Stimulated activated CD4-positive, alpha-beta T cell treated with anti-CD3 and anti-CD28 coated beads, Interleukin-15, amount 100 ng/mL, for 48 hours (primary cell): Measurements from ENCODE around the gene IGF2BP2.
"Not testable (repeated sequence)": the region's sequence is repeated elsewhere in the genome, so short reads cannot be mapped to it uniquely, and the experiment has no call there.

Source experiments
- DNase-seq, 2 donors: peaks; one replicate each; pipeline ENCODE4 v3.0.0-alpha.2; 2020; ENCODE audit warnings: low read depth in 2 of 2

Gene IGF2BP2

DNA sequence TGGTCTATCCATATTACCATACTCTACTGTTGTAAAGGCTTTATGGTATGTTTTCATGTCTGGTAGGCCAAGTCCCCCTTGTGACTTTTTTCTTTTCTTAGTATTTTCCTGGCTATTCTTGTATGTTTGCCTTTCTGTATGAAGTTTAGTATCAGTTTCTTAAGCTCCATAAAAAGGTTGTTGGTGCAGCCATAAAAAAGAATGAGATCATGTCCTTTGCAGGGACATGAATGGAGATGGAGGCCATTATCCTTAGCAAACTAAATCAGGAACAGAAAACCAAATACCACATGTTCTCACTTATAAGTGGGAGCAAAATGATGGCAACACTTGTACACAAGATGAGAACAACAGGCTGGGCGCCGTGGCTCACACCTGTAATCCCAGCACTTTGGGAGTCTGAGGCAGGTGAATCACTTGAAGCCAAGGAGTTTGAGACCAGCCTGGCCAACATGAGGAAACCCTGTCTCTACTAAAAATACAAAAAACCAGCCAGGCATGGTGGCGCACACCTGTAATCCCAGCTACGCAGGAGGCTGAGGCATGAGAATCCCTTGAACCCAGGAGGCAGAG lies 13.7 kb upstream of the IGF2BP2 start:
- not testable (repeated sequence) for DNase-seq

DNA sequence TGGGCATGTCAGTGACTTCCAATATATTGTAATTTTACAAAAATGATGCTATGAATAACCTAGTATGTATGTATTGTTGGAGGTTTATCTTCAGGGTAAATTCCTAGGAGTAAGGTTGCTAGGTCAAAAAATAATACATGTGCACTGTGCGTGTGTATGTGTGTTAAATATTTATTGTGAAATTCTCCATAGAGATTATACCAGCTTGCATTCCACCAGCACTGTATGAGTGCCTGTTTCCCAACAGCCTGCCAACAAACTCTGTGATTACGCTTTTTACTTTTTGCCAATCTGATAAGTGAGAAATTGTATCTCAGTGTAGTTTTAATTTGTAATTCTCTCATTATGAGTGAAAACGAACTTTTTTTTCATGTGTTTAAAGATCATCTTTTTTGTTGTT lies 12.6 kb upstream of the IGF2BP2 start:
- no peak for DNase-seq

DNA sequence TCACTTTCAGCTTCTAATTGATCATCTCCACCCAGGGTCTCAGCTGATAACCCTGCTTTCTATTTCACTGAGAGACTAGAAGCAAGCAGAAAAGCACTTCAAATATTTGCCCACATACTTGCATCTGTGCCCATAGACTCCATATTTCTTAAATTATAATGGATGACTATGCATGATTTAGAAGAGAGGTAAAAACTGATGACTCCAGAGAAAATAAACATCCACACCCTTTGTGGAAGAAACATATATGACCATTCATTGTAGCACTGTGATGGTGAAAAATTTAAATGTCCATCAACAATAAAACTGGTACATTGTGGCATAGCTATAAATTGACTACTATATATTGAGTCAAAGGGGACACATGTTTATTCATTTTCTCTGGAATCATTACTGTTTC lies 7.1 kb upstream of the IGF2BP2 start:
- no peak for DNase-seq

DNA sequence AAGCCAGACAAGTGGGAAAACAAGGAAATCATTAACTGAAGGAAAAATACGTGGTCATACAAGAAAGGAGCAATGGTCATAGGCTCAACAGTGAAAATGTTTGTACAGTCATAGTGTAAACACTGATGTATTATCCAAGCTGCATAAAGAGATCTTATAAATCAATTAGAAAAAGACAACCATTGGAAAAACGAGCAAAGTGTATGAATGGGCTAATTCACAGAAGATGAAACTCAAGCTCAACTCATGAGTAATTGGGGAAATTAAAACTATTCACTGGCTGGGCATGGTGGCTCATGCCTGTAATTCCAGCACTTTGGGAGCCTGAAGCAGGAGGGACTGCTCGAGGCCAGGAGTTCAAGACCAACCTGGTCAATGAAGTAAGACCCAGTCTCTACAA lies 6.4 kb upstream of the IGF2BP2 start:
- DNase-seq, result no peak

DNA sequence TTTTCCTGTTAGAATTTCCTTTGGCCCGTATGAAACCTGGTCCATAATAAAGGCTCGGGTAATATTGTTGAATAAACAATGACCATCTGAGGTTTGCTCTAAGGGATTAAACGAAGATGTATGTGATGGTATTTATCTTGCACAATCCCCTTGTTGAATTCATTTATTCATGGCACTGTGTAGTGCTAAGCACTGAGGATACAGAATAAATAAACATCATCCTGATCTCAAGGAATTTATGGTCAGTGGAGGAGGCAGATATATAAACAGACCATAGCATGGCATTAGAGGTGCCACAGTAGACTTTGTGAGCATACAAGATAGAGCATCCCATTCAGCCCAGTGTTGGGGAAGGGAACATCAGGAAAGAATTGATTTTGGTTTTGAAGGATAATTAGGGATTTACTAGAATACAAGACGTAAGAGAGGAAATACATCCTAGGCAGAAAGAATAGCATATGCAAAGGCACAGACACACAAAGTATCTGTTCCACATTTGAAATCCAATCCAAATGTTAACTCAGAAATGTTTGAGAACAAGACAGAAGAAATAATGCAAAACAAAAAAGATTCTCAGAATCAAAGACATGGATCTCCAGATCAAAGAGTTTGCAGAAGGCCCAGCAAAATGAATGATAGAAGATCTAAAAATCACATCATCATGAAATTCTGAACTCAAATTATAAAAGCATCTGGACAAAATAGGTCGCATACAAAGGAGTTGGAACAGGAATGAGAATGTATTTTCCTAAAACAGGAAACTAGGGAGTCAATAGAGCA lies 5.4 kb upstream of the IGF2BP2 start:
- no peak for DNase-seq

DNA sequence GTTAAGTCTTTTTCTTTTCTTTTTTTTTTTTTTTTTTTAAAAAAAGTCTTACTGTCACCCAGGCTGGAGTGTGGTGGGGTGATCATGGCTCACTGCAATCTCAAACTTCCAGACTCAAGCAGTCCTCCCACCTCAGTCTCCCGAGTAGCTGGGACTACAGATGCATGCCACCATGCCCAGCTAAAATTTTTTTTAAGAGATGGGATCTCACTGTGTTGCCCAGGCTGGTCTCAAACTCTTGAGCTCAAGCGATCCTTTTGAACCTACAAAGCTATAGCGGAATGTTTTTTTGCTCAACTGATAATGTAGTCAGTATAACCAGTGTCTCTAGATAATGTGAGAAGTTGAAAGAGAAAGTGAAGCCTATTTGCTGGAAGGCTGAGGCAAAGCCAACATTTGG lies 3.9 kb upstream of the IGF2BP2 start:
- DNase-seq, result no peak

DNA sequence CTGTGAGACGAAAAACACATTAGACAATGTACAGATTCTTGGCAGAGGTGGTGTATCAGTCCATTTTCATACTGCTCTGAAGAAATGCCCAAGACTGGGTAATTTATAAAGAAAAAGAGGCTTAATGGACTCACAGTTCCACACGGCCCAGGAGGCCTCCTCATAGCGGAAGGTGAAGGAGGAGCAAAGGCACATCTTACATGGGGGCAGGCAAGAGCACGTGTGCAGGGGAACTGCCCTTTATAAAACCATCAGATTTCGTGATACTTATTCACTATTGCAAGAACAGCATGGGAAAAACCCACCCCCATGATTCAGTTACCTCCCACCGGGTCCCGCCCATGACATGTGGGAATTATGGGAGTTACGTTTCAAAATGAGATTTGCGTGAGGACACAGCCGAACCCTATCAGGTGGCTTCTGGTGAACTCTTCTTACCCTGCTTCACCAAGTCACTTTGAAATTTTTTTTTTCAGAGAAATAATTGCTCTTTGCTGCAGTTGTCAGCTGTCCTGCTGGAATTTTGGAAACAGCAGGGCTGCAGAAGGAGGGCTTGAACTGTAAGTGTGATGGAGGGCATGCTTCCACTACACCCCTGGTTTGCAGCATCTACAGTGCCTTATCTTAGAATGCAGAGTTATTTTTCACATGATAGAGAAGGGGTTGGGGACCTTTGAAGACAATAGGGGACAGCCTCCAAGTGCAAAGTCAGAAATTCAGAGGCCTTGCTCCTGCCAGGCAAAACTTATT lies 2.9 kb upstream of the IGF2BP2 start:
- DNase-seq, result no peak

DNA sequence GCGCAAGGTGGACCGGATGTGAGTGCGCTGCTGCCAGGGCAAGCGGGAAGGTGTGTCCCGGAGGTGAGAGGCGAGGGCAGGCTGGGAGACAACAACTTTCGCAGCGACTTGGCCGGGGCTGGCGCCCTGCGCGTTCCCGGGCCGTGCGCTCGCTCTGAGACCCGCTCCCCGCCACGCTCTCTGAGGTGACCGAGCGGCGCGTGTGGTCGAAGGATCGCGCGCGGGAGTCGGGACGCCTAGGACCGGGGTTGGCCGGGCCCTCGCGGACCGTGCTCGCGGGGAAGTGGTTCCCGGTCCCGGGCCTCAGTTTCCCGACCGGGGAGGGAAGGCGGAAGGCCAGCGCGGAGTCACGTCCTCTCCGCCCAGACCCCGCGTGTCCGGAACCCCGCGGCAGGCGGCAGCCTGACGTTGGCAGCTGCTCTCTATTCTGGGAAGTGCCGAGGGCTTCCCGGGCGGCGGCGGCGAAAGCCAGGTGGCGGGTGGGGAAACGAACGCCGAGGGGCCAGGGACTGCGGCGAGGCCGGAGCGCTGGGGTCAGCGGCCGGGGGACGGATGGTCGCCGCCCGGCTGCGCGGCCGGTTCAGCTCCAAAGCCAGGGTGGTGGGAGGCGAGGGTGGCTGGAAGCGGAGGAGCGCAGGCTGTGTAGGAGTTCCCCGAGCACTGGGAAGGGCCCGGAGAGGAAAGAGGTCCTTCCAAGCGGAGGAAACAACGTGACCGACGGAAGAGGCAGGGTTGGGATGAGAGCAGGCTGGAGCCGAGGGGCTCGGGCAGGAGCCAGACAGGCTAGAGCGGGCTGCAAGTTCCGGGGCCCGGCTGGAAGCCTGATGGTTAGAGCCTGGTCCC lies 1.0 kb upstream of the IGF2BP2 start:
- peak in 1 of 2 donors; percentile 17 for DNase-seq

DNA sequence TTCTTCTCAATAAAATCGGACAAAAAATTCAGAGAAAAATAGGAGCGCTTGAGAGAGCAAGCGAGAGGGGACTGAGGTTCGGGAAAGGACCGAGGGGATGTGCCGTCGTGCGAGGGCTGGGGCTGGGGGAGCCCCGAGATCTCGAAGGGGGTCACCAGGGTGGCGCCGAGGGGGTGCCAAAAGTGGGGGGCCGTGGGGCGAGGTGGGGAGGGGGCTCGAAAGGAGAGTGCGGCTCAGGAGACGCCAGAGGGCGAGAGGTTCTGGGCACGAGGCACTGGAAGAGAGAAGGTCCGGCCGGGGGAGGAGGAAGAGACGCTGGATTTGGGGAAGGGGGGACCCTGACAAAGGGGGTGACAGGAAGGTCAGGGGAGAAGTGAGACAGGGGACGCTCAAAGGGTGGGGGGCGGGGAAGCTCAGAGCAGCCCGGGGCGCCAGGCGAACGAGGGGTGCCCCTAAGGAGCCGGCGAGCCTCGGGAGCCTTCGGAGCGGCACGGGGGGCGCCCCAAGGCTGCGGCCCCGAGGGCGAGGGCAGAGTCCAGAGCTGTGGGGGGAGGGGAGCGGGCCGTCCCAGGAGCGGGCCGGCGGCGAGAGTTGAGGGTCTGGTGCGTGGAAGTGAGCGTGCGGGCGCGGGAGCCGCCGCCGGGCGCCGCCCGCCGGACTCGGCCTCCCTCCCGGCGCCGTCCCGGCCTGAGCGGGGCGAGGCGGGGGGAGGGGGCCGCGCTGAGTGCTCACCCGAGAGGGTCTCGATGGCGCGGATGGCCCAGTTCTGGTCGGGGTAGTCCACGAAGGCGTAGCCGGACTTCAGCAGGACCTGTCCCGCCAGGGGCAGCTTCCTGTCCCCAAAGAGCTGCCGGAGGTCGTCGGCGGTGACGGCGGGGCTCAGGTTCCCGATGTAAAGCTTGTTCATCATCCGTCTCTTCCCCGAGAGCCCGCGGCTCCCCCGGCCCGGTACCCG lies 514 bp downstream of the IGF2BP2 start:
- DNase-seq, result no peak

DNA sequence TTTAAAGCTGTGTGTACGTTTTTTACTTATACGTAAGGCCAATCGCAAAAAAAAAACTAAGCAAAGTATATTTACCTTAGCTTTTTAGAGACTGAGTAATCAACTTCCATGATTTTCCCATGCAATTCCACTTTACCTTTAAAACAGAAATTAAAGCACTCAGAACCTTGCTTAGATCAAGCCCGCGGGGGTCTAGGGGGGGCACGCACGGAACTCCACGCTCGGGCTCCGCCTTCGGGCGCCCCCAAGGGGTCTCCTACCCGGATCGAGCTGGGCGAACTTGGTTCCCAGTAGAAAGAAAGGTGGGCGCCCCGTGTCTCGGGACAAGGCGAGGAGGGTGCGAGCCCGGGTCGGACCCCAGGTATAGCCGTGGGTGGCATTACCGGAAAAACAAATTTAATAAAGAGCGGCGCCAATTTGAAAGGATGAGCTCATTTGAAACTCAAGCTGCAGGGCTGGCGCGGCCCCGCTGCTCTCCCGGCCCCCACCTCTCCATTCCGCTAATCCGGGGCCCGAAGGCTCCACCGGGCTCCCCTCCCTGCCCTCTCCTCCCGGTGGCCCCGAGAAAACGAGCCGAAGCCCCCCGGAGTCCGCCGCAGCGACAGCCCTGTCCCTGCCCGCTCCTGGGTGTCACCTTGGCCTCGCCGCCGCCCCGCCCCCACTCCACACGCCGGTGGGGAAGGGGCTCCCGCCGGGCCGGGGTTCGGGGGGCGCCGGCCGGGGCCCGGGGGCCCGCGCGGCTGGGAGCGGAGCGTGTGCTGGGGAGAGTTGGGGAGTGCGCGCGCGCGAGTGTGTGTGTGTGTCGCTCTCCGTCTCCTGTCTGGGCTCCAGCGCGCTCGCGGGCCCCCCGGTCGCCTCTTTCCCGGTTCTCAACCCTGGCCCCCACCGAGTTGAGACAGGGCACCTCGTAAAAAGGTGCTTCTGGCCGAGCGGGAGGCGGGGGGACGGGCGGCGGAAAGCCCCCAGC lies 1.5 kb downstream of the IGF2BP2 start:
- DNase-seq, result no peak

DNA sequence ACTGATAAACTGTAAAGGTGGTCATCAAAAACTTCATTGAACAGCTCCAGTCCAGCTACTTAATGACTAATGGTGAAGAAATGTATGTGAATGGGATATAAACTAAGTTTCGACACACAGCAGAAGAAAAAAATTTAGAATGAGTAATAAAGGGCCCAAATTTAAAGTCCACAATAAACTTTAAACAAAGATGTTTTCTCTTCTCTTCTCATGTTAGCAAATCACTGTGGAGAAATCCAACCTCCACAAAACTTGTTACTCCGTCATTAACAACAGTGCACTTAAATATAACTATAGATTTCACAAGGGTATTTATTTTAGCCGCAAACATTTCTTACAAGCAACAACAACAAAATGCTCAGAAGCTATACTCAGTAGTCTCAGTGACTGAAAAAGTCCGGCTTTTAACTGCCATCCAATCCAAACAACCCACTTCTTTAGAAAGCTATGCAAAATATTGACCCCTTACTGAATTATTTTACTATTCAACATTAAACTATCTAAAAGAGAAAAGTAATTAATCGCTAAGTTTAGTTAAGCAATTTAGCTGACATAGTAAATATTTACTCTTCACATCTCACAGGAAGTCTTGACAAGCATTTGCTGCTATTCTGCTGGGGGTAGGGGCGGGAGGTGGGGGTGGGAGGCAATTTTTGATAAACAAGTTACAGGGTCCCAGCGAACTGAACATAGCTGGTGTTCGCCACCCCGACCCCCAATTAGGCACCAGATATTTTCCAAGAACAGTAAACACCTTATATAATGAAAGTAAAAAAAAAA lies 2.4 kb downstream of the IGF2BP2 start:
- no peak for DNase-seq

DNA sequence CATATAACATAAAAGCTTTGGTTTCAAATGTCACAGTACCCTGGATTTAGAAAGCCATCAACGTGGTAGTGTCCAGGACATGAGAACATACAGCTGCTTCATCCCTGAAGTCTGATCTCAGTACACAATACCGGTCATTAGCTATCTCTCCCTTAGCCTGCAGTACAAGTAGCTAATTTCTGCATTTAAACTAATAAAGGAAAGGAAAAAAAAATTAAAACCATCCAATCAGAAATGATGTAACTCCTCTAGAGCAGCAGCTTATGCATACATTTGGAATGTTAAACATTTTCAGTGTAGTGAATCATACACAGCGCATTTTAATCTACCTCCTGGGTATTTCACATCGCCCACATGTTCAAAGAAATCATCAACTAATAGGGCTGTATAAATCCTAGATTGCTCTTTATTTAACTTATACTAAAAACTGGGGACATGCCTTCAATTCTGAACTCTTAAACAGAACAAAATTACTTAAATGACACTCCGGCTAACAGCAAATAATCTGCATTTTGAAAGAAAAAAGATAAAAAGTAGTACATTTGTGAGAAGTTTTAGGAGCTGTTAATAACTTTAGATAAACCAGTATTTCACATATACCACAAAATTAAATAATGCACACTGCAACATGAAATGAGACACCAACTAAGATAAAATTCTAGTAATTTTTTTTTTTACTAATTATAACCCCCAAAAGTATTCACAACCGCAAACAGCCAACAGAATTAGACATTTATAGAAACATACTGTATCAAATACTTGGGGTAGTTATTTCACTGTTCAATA lies 3.7 kb downstream of the IGF2BP2 start:
- DNase-seq, result no peak

DNA sequence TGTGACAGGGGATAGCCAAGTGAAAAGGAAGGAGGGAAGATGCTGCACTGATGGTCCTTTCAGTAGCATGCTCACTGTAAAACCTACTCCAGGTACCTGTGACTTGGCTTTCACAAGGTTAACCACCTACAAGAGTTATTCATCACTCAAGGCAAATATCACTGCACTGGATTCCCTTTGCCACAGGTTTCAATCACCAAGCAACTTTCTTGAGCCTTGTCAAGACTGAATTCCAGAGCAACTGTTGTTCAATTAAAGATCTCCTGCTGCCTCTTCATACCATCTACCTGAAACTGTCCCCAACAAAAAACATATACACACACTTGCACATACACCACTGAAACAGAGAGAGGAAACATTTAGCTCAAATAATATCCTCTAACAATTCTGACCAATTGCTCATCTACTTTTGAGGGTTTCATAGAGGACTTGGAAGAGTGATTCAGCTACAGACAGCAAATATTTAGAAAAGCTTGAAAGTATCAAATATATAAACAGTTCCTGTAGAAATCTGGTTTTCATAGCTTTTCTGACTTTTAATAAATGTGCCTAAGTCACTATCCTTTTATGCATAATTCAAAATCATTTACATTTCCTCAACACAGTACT lies 6.5 kb downstream of the IGF2BP2 start:
- DNase-seq, result no peak

DNA sequence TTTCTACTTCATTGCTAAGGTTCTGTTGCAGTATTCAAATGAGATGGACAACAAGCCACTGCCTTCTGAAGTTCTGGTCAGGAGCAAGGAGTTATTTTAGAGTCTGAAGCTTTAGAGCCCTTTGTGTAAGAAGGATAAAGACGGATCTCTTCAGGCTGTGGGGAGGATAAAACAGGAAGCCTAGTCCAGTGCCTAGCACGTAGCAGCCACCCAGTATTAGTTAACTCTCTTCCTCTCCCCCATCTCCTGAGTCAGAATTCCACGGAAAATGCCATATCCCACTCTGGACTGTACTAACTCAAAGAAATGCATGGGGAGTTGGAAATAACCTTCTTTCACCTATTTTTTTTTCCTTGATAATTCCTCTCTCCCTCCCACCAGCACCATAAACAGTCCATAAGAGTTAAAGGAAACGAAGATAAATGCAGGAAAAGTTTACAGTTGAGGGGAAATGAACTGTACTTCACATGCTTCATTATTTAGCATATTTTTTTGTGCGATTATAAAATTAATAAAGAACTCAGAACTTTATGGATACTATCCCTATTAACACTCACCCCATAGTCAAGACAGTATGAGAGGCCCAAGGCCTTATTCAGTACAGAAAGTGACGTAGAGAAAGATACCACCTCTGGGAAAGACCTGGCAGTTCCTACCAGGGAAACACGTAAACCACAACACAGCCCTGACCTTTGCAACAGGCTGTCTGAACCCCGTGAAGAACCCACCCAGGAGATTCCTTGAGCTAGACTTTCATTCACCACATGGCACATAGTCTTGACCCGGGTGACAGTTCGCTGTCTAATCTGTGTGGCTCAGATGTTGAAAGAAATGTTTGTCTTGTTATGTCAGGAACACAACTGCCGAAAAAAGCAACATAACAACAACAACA lies 9.2 kb downstream of the IGF2BP2 start:
- DNase-seq, result no peak

DNA sequence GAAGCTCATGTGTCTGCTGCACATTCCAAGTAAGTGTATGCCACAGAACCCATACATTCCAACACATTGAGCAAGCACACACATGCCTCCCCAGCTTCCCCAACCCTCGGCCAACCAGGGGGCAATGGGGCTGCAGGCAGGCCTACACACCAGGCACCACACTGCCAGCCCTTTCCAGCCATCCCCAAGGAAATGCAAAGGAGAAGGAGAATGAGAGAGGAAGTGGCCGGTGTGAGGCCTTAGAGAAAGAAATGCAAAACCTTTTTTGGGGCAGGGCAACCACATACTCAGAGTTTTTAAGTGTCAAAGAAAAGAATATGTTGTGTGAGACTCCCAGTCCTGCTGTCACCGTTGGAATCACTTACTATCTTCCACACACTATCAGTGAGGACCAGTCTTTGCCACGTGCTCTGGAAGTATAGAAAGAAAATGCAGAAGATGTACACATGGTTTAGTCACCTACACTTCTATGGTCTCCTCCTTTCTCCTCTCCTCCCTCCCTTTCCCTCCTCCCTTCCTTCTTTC lies 11.1 kb downstream of the IGF2BP2 start:
- no peak for DNase-seq

DNA sequence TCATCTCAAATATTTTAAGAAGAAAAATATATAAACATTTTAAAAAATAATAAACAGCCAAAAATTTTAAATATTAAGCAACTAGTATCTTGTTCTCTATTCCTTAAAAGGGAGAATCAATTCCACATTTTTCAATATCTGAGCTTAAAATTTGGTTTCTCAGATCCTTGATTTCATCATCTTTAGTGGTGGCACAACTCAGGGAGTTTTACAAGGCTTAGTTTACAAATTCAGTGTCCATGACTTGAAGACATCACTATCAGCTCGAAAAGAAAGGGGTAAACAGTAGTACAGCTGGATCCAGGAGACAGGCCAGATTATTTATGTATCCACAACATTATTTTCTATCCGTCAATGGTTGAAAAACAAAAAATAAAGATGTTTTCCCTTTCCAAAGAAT lies 11.6 kb downstream of the IGF2BP2 start:
- no peak for DNase-seq
